Measurements from ENCODE around the gene HCFC1R1. TPM values are rescaled to one million over a fixed set of nuclear protein-coding genes. Genes with fewer than 3 reads are reported as not detected.

Gene HCFC1R1
- total RNA-seq, 1 donor from 2014 or later = 1.6 TPM

GRCh38 chr16:2981899-2982250 is 41.9 kb downstream of the HCFC1R1 start:
- Mint-ChIP-seq H3K4me1 (peaks cover 26% of the 10 kb centered on the region), H3K27me3 (ENCODE audit: insufficient read depth, low read depth) (peaks cover 9% of the 10 kb centered on the region), H3K9me3 (no peaks in the 10 kb centered on the region), H3K36me3 (peaks cover 2% of the 10 kb centered on the region), H3K4me3 (peak overlapping the region; percentile 76), H3K27ac (no peak overlapping the region)
- Histone ChIP-seq H3K9me3 (ENCODE audit: low read depth) (no peaks in the 10 kb centered on the region), H3K4me2 (peak overlapping the region; percentile 78), H3K9ac (no peak overlapping the region), H3F3A (ENCODE audit: low read depth) (peaks cover 38% of the 10 kb centered on the region), H3K79me2 (ENCODE audit: low read depth) (peaks cover 16% of the 10 kb centered on the region), H3K4me1 (peaks cover 26% of the 10 kb centered on the region), H2AFZ (replicated peaks) (no peak overlapping the region), H3K36me3 (no peaks in the 10 kb centered on the region), H3K4me3 (peak overlapping the region; percentile 65), H3K27me3 (peaks cover 7% of the 10 kb centered on the region), H3K27ac (peak overlapping the region; percentile 32), H4K20me1 (ENCODE audit: low read depth) (peaks cover 13% of the 10 kb centered on the region)
- DNase-seq (ENCODE audit: low spot score) = peak; percentile 27
- TF ChIP-seq EZH2 (IDR thresholded peaks at IDR 0.05) (no peak), EZH2phosphoT487 (IDR thresholded peaks at IDR 0.05) (no peak), CTCF (IDR thresholded peaks at IDR 0.05) (no peak)

- Histone ChIP-seq H3K9me3 (ENCODE audit: low read depth) (no peaks in the 10 kb centered on the region), H3K36me3 (no peaks in the 10 kb centered on the region), H2AFZ (replicated peaks) (no peak overlapping the region), H3F3A (ENCODE audit: low read depth) (peaks cover 38% of the 10 kb centered on the region), H3K79me2 (ENCODE audit: low read depth) (peaks cover 16% of the 10 kb centered on the region), H3K4me1 (peaks cover 26% of the 10 kb centered on the region), H4K20me1 (ENCODE audit: low read depth) (peaks cover 17% of the 10 kb centered on the region), H3K4me2 (peak overlapping the region; percentile 78), H3K27ac (peak overlapping the region; percentile 32), H3K27me3 (peaks cover 7% of the 10 kb centered on the region), H3K9ac (no peak overlapping the region), H3K4me3 (peak overlapping the region; percentile 65)
- peaks cover 26% of the 10 kb centered on the region for H3K4me1 Mint-ChIP-seq
- peaks cover 9% of the 10 kb centered on the region for H3K27me3 Mint-ChIP-seq (ENCODE audit: insufficient read depth, low read depth)
- no peaks in the 10 kb centered on the region for H3K9me3 Mint-ChIP-seq
- peak; percentile 85 for DNase-seq (ENCODE audit: low spot score)
- peak overlapping the region; percentile 74 for H3K27ac Mint-ChIP-seq
- peaks cover 3% of the 10 kb centered on the region for H3K36me3 Mint-ChIP-seq
- no peak for TF ChIP-seq EZH2 (IDR thresholded peaks at IDR 0.05)
- no peak for TF ChIP-seq EZH2phosphoT487 (IDR thresholded peaks at IDR 0.05)
- no peak for TF ChIP-seq CTCF (IDR thresholded peaks at IDR 0.05)
- H3K4me3 Mint-ChIP-seq = peak overlapping the region; percentile 76
Measured at GRCh38 chr16:2981177-2981898, 42.4 kb downstream of the HCFC1R1 start.

- peaks cover 11% of the 10 kb centered on the region for H3K27me3 Mint-ChIP-seq (ENCODE audit: insufficient read depth, low read depth)
- no peak for TF ChIP-seq EZH2 (IDR thresholded peaks at IDR 0.05)
- no peak for TF ChIP-seq EZH2phosphoT487 (IDR thresholded peaks at IDR 0.05)
- no peak for TF ChIP-seq CTCF (IDR thresholded peaks at IDR 0.05)
- peak within 1 kb of the TSS; percentile 18 for H3K9ac ChIP-seq
- peaks cover 7% of the 10 kb centered on the region for H3K27me3 ChIP-seq
- peaks cover 26% of the 10 kb centered on the region for H3K4me1 Mint-ChIP-seq
- H3K4me1 ChIP-seq = peaks cover 26% of the 10 kb centered on the region
- H3K36me3 ChIP-seq = no peaks in the 10 kb centered on the region
- peak within 1 kb of the TSS; percentile 88 for H3K4me3 Mint-ChIP-seq
- H3K27ac Mint-ChIP-seq = peak within 1 kb of the TSS; percentile 74
- H3K4me3 ChIP-seq = peak within 1 kb of the TSS; percentile 65
- H3K9me3 Mint-ChIP-seq = no peaks in the 10 kb centered on the region
- H2AFZ ChIP-seq (replicated peaks) = peak within 1 kb of the TSS; percentile 95
- peaks cover 17% of the 10 kb centered on the region for H4K20me1 ChIP-seq (ENCODE audit: low read depth)
- H3K27ac ChIP-seq = peak within 1 kb of the TSS; percentile 32
- peak within 1 kb of the TSS; percentile 78 for H3K4me2 ChIP-seq
- no peaks in the 10 kb centered on the region for H3K9me3 ChIP-seq (ENCODE audit: low read depth)
- peaks cover 38% of the 10 kb centered on the region for H3F3A ChIP-seq (ENCODE audit: low read depth)
- H3K79me2 ChIP-seq (ENCODE audit: low read depth) = peaks cover 16% of the 10 kb centered on the region
- H3K36me3 Mint-ChIP-seq = peaks cover 3% of the 10 kb centered on the region
- peak; percentile 96 for DNase-seq (ENCODE audit: low spot score)
Measured at GRCh38 chr16:2980227-2981176, 43.2 kb downstream of the HCFC1R1 start, which contains the start of gene PKMYT1. TSS of gene PKMYT1 (minus strand) at chr16:2980446. CDS start at chr16:2979657, 789 bp downstream.
